Activated CD4-positive, alpha-beta T cell treated with anti-CD3 and anti-CD28 coated beads for 36 hours (primary cell): ENCODE data around the gene ACYP2. TPM values are rescaled to one million over a fixed set of nuclear protein-coding genes. Genes with fewer than 3 reads are reported as not detected.
A peak's percentile ranks its signal among the peaks of the same experiment; 100 is the strongest.
"Not testable (repeated sequence)": the region's sequence is repeated elsewhere in the genome, so short reads cannot be mapped to it uniquely, and the experiment has no call there.

ENCODE experiments used
- ATAC-seq: fragments of 200-7000 bp; cut with Tn5 transposase; one replicate; pipeline ENCODE4 v1.10.0; 2021; ENCODE audit warnings: mild to moderate bottlenecking, moderate library complexity
- CTCF ChIA-PET: fragments of 350-600 bp; sonication (Branson Sonifier 250); formaldehyde crosslinking; loops from one replicate; lab custom pipeline; 2021; ENCODE audit warnings: antibody characterized with exemption; lab: Charles Lee
- POLR2A ChIA-PET: fragments of 350-600 bp; sonication (Branson Sonifier 250); formaldehyde crosslinking; loops from one replicate; lab custom pipeline; 2021; ENCODE audit warnings: antibody characterized with exemption, inconsistent platforms; lab: Charles Lee
- DNase-seq: peaks from one replicate; pipeline ENCODE4 v3.0.0-alpha.2; 2020
- H3K27ac Mint-ChIP-seq: one replicate; pipeline ENCODE4 v1.8.0; 2021; ENCODE audit warnings: mixed read lengths
- H3K27me3 Mint-ChIP-seq: one replicate; pipeline ENCODE4 v1.8.0; 2021; ENCODE audit warnings: mixed read lengths
- H3K36me3 Mint-ChIP-seq: one replicate; pipeline ENCODE4 v1.8.0; 2021; ENCODE audit warnings: low read depth, mixed read lengths
- H3K4me1 Mint-ChIP-seq: one replicate; pipeline ENCODE4 v1.8.0; 2021; ENCODE audit warnings: mixed read lengths
- H3K4me3 Mint-ChIP-seq: one replicate; pipeline ENCODE4 v1.8.0; 2021; ENCODE audit warnings: mild to moderate bottlenecking, moderate library complexity, mixed read lengths
- H3K9me3 Mint-ChIP-seq: one replicate; pipeline ENCODE4 v1.8.0; 2021; ENCODE audit warnings: low read depth, mixed read lengths
- intact Hi-C, 2 experiments: fragments of 100-400 bp; cut with DNase I in 1 of 2; cut with micrococcal nuclease in 1 of 2; formaldehyde crosslinking; loops; one replicate each; pipeline versions ENCODE4 v1.14.2 to v1.15.1; 2022 to 2024; cut with DNase I, micrococcal nuclease
- total RNA-seq, 2 experiments: library from RNA; stranded (reverse); gene quantifications; one replicate each; pipeline ENCODE4 v1.2.3, GENCODE V29; 2021

ACYP2 gene
- total RNA-seq, 2 experiments from 2014 or later, result 6.0 to 6.9 TPM

DNA sequence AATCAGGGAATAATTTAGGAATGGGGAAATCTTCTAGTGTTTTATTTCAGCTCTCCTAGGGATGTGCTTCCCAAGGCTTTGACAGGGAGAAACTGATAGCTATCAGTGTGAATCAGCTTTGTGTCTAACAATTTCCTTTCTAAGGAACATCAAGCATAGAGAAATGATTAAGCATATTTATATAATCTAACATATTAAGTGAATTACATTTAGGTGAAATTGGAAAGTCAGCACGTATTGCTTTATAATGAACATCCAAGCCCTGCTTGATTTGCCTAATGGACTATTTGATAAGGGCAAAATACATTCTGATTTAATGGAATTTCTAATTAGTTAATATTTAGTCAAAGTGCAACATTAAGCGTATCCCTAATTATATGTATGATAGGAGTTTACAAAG, 160.1 kb downstream of the ACYP2 start:
- Mint-ChIP-seq H3K4me3 (no peak overlapping the region), H3K27ac (peak overlapping the region; percentile 13), H3K27me3 (no peaks in the 10 kb centered on the region), H3K36me3 (peaks cover 12% of the 10 kb centered on the region), H3K9me3 (no peaks in the 10 kb centered on the region), H3K4me1 (peaks cover 8% of the 10 kb centered on the region)
- ChIA-PET POLR2A (no interaction called here), CTCF (interaction anchor here (0.6 kb wide), 1 partner anchor 933 kb away, joined by 3 read pairs; no protein-coding TSS in a partner anchor)
- no peak for ATAC-seq
- DNase-seq, result no peak
- intact Hi-C loops, result no loop called here

DNA sequence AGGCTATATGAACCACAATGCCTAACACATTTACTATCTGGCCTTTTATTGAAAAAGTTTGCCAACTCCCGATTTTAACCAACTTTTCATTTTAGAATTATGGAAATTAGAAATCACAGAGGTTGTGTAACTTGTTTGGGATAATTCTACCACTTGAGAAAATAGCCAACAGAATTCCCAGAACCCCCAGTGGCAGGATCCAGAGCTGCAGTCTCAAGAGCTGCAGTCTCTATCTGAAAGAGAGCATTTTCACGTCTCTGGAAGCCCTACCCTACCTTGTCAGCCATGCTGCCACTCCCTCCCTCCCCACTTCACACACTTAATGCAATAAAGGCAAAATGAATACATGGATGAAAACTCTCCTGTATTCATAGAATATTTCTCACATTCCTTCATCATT, 164.0 kb downstream of the ACYP2 start:
- intact Hi-C loops, result no loop called here
- ATAC-seq, result no peak
- Mint-ChIP-seq H3K4me3 (no peak overlapping the region), H3K36me3 (no peaks in the 10 kb centered on the region), H3K4me1 (peaks cover 11% of the 10 kb centered on the region), H3K27me3 (no peaks in the 10 kb centered on the region), H3K9me3 (no peaks in the 10 kb centered on the region), H3K27ac (no peak overlapping the region)
- POLR2A ChIA-PET, result no interaction called here
- CTCF ChIA-PET, result no interaction called here
- no peak for DNase-seq

DNA sequence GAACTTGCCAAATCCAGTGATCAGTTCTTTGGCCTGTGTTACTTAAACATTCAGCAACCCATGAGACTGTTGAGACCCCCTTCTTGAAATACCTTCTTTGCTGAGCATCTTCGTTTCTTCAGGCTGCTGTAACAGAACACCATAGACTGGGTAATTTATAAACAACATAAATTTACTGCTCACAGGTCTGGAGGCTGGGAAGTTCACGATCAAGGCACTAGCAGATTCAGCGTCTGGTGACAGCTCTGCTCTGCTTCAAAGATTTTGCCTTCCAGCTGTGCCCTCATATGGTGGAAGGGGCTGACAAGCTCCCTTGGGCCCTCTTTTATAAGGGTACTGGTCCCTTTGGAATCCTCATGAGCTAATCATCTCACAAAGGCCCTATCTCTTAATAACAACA, 169.4 kb downstream of the ACYP2 start:
- intact Hi-C loops, result no loop called here
- Mint-ChIP-seq H3K4me1 (peaks cover 5% of the 10 kb centered on the region), H3K4me3 (no peak overlapping the region), H3K27ac (no peak overlapping the region), H3K27me3 (no peaks in the 10 kb centered on the region), H3K36me3 (peaks cover 1% of the 10 kb centered on the region), H3K9me3 (no peaks in the 10 kb centered on the region)
- ATAC-seq, result no peak
- no peak for DNase-seq
- ChIA-PET POLR2A (no interaction called here), CTCF (no interaction called here)

DNA sequence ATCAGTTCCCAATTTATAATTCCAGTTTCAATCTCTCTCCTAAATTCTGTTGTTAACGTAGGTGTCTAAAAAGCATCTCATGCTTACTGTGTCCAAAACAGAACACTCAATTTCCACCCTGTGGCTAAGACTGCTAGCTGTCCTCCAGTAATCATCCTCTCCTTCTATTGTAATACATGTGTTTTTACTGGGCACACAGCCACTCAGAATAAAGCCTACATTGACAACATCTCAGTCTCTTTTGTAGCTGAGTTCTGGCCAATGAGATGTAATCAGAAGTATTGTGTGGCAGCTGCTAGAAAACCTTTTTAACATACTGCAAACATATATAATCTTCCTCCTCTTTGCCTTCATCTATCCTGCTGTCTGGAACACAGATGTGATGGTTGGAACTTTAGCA, 170.0 kb downstream of the ACYP2 start:
- DNase-seq, result no peak
- no peak overlapping the region for H3K27ac Mint-ChIP-seq
- no peaks in the 10 kb centered on the region for H3K9me3 Mint-ChIP-seq
- H3K36me3 Mint-ChIP-seq, result peaks cover 1% of the 10 kb centered on the region
- H3K27me3 Mint-ChIP-seq, result no peaks in the 10 kb centered on the region
- CTCF ChIA-PET, result no interaction called here
- no peak overlapping the region for H3K4me3 Mint-ChIP-seq
- no peak for ATAC-seq
- POLR2A ChIA-PET, result no interaction called here
- intact Hi-C loops, result no loop called here
- peaks cover 5% of the 10 kb centered on the region for H3K4me1 Mint-ChIP-seq

DNA sequence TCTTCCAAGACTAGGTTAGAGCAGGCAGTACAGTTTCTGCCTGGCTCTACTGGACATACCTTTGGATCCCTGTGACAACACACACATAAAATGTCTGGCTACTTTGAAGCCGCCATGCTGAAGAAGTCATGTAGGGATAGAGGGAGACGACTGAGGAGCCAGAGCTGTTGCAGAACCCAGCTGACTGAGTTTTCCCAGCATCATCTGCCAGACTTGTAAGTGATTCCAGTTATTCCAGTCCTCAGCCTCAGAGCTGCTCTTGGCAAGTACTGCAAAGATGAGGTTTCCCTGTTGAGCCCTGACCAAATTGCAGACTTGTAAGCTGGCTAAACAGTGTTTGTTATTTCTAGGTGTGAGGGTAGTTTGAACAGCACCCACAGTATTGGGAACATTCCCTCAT, 172.1 kb downstream of the ACYP2 start:
- CTCF ChIA-PET, result no interaction called here
- intact Hi-C loops, result no loop called here
- H3K27me3 Mint-ChIP-seq, result no peaks in the 10 kb centered on the region
- no peak for DNase-seq
- ATAC-seq, result no peak
- peaks cover 2% of the 10 kb centered on the region for H3K4me1 Mint-ChIP-seq
- H3K27ac Mint-ChIP-seq, result no peak overlapping the region
- H3K4me3 Mint-ChIP-seq, result no peak overlapping the region
- H3K9me3 Mint-ChIP-seq, result no peaks in the 10 kb centered on the region
- H3K36me3 Mint-ChIP-seq, result peaks cover 1% of the 10 kb centered on the region
- POLR2A ChIA-PET, result no interaction called here

DNA sequence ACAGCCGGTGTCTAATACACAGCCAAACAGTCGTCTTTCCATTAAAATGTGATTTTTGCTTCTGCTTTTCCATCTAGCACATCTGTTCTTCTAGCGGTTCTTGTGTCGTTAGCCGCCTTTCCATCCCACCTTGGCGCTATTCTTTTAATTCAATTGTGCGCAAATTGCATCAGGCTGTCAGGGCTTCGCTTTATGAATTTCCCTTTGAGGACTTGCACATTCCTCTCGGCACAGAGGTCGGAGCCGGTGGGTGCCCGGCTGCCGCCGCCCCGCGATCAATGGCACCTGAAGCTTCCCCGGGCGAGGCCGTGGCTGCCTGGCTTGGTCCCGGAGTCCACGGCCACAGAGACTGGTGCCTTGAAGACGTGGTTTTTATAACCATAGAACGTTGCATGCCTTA, 174.5 kb downstream of the ACYP2 start:
- ATAC-seq (no peak), DNase-seq (no peak)
- no peak overlapping the region for H3K4me3 Mint-ChIP-seq
- CTCF ChIA-PET, result no interaction called here
- POLR2A ChIA-PET, result no interaction called here
- no peaks in the 10 kb centered on the region for H3K9me3 Mint-ChIP-seq
- H3K4me1 Mint-ChIP-seq, result no peaks in the 10 kb centered on the region
- H3K27me3 Mint-ChIP-seq, result no peaks in the 10 kb centered on the region
- H3K27ac Mint-ChIP-seq, result no peak overlapping the region
- intact Hi-C loops, result no loop called here
- H3K36me3 Mint-ChIP-seq, result peaks cover 1% of the 10 kb centered on the region

DNA sequence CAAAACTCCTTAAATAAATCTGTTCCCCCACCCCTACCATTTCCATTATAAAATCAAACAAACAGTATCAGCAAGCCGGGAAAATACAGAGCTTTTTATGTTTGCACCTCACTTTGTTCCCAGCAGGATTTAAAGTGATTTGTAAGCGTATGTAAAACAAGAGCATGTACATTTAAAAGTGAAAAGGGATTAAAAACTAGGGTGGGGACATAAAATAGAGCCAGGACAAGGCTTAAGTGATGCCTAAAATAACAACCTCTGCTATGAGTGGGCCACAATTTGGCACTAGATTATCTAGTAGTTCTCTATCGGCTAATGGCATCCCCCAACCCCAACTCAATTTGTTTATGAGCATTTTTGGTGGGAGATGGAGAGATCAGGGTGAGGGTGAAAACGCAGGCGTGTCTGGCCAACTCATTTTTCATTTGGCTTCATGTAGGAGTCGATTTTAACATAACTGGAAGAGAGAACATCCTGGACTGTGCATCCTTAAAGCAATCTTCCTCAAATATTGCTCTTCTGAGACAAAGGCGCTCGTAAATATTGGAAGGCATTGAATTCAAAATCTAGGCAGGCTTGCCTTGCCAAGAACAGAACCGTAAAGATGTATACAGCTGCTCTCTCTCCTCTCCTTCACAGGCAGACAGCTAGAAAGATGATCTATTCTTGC, 175.1 kb downstream of the ACYP2 start:
- Mint-ChIP-seq H3K9me3 (no peaks in the 10 kb centered on the region), H3K4me1 (no peaks in the 10 kb centered on the region), H3K36me3 (peaks cover under 1% of the 10 kb centered on the region), H3K27me3 (no peaks in the 10 kb centered on the region), H3K27ac (no peak overlapping the region), H3K4me3 (no peak overlapping the region)
- CTCF ChIA-PET, result no interaction called here
- POLR2A ChIA-PET, result no interaction called here
- no peak for DNase-seq
- ATAC-seq, result no peak
- intact Hi-C loops, result no loop called here

DNA sequence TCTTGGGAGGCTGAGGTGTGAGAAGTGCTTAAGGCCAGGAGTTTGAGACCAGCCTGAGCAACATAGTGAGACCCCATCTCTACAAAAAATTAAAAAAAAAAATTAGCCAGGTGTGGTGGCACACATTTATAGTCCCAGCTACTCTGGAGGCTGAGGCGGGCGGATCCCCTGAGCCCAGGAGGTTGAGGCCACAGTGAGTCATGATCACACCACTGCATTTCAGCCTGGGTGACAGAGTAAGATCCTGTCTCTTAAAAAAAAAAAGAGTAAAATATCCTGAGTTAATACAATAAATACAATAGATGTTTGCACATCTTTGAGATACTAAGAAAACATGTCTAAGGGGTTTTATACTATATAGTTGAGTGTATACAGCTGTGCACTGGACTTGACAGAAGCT, 179.2 kb downstream of the ACYP2 start:
- H3K9me3 Mint-ChIP-seq, H3K27me3 Mint-ChIP-seq, DNase-seq, POLR2A ChIA-PET, H3K4me3 Mint-ChIP-seq, H3K27ac Mint-ChIP-seq, H3K4me1 Mint-ChIP-seq, ATAC-seq, CTCF ChIA-PET, intact Hi-C loops, H3K36me3 Mint-ChIP-seq: not testable (repeated sequence)

DNA sequence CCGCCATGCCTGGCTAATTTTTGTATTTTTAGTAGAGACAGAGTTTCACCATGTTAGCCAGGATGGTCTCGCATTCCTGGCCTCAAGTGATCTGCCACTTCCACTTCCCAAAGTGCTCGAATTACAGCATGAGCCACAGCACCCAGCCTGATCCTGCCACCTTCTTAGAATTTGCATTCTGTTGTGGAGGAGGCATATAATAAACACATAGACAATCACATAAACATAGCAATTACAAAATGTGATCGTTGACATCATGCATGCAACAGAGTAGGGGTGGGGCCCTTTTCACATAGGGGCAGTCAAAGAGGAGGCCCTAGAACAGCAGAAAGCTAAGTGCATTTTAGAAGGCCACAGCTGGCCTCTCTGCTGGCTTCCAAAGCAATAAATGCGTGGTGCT, 180.5 kb downstream of the ACYP2 start:
- no peaks in the 10 kb centered on the region for H3K9me3 Mint-ChIP-seq
- ATAC-seq, result no peak
- ChIA-PET CTCF (no interaction called here), POLR2A (no interaction called here)
- no peak for DNase-seq
- H3K27me3 Mint-ChIP-seq, result no peaks in the 10 kb centered on the region
- H3K36me3 Mint-ChIP-seq, result no peaks in the 10 kb centered on the region
- no peak overlapping the region for H3K4me3 Mint-ChIP-seq
- intact Hi-C loops, result no loop called here
- H3K4me1 Mint-ChIP-seq, result no peaks in the 10 kb centered on the region
- no peak overlapping the region for H3K27ac Mint-ChIP-seq

DNA sequence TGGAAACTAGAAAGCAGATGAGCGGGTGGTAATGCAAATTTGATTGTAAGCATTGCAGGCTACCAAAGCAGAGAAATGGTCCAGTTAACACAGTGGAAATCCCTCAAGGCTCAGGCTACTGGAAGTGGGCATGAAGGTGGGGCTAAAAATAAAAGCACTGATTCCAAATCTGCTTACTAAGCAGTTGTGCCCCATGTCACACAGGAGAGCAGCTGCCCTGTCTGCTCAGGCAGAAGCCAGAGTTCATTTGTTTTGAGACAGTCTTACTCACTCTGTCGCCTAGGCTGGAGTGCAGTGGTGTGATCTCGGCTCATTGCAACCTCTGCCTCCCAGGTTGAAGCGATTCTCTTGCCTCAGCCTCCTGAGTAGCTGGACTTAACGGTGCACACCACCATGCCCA, 183.1 kb downstream of the ACYP2 start:
- no peaks in the 10 kb centered on the region for H3K4me1 Mint-ChIP-seq
- ATAC-seq (no peak), DNase-seq (no peak)
- POLR2A ChIA-PET, result no interaction called here
- H3K36me3 Mint-ChIP-seq, result no peaks in the 10 kb centered on the region
- no peaks in the 10 kb centered on the region for H3K27me3 Mint-ChIP-seq
- H3K4me3 Mint-ChIP-seq, result no peak overlapping the region
- intact Hi-C loops, result no loop called here
- H3K9me3 Mint-ChIP-seq, result no peaks in the 10 kb centered on the region
- CTCF ChIA-PET, result interaction anchor here (0.6 kb wide), 1 partner anchor 32 kb away, joined by 4 read pairs; no protein-coding TSS in a partner anchor
- H3K27ac Mint-ChIP-seq, result no peak overlapping the region

DNA sequence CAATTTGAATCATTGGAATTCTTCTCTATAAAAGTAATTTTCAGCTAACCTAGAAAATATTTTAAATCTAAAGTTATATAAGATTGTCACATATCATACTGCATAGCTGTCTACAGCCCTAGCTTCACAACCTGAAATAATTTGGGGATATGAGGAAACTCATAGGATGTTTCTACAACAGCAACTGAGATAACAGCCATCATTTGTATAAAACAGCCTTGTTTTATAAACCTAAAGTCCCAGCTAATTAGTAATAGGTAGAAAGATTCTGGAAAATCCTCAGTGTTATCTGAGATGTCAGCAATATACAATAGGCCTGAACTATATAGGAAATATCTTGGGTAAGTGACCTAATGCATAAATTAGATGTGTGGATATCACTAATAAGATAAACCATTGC, 188.2 kb downstream of the ACYP2 start:
- ATAC-seq, result no peak
- H3K27me3 Mint-ChIP-seq, result no peaks in the 10 kb centered on the region
- H3K4me3 Mint-ChIP-seq, result no peak overlapping the region
- H3K9me3 Mint-ChIP-seq, result no peaks in the 10 kb centered on the region
- H3K4me1 Mint-ChIP-seq, result no peaks in the 10 kb centered on the region
- H3K27ac Mint-ChIP-seq, result no peak overlapping the region
- intact Hi-C loops, result no loop called here
- H3K36me3 Mint-ChIP-seq, result no peaks in the 10 kb centered on the region
- no peak for DNase-seq
- ChIA-PET CTCF (interaction anchor here (0.6 to 0.7 kb wide), 2 partner anchors 221 to 508 kb away, joined by 3 to 4 read pairs; no protein-coding TSS in a partner anchor), POLR2A (no interaction called here)

DNA sequence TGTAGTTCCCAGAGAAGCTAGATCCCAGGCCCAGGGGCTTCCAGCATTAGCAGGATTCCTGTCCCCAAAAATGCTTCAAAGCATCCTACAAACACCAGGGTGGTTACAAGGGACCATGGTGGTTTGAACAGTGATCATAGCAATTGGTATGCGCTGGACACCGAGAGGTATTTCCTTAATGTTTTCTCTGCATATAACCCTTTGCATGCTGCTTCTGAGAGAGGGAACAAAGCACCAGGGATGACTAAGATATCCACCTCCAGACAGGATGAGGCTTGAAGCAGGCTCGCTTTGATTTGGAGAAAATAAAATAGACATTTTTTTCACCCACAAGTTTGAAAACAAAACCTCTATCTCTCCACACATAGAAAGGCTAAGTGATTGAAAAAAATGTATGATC, 191.1 kb downstream of the ACYP2 start:
- Mint-ChIP-seq H3K27me3 (no peaks in the 10 kb centered on the region), H3K36me3 (no peaks in the 10 kb centered on the region), H3K4me1 (no peaks in the 10 kb centered on the region), H3K27ac (no peak overlapping the region), H3K9me3 (no peaks in the 10 kb centered on the region), H3K4me3 (no peak overlapping the region)
- ChIA-PET POLR2A (no interaction called here), CTCF (no interaction called here)
- DNase-seq (no peak), ATAC-seq (no peak)
- intact Hi-C loops, result no loop called here
